IMR-90 (cell line): ENCODE results near the gene BRINP1. TPM values are rescaled to one million over a fixed set of nuclear protein-coding genes. Genes with fewer than 3 reads are reported as not detected.

ENCODE experiments used
- ATAC-seq: fragments of 200-7000 bp; cut with Tn5 transposase; 2 replicates; pipeline ENCODE4 v1.9.1; 2020; ENCODE audit warnings: low read depth, mild to moderate bottlenecking, moderate library complexity
- BruUV-seq: library from RNA; stranded (reverse); fragments of 400-500 nt; replicated peaks from 2 replicates; lab custom pipeline; 2021; lab: Mats Ljungman, UMichigan
- CTCF ChIA-PET: fragments of 300-600 bp; formaldehyde crosslinking; extraction: SDS; loops from one replicate; lab custom pipeline; 2021; ENCODE audit warnings: antibody characterized with exemption; lab: Yijun Ruan, JAX
- POLR2A ChIA-PET: fragments of 300-600 bp; sonication (Branson Sonifier 250); formaldehyde crosslinking; loops from one replicate; lab custom pipeline; 2022; ENCODE audit warnings: antibody characterized with exemption; ENCODE audit not compliant: unreplicated experiment; lab: Charles Lee
- DNase-seq: peaks from one replicate; pipeline ENCODE4 v3.0.0; 2013
- H2AFZ ChIP-seq: replicated peaks from 2 replicates; pipeline ENCODE3; 2013; ENCODE audit warnings: low read length, mild to moderate bottlenecking; ENCODE audit not compliant: poor library complexity
- H2AK5ac ChIP-seq: 2 replicates; pipeline ENCODE4 v1.6.1; 2013; ENCODE audit warnings: low read depth, low read length, inconsistent platforms
- H2AK9ac ChIP-seq: replicated peaks from 2 replicates; pipeline ENCODE3; 2013; ENCODE audit warnings: mild to moderate bottlenecking, low read depth, low read length, moderate library complexity; ENCODE audit not compliant: poor library complexity
- H2BK120ac ChIP-seq: 2 replicates; pipeline ENCODE4 v1.6.1; 2013; ENCODE audit warnings: low read depth, low read length, inconsistent platforms
- H2BK15ac ChIP-seq: 3 replicates; pipeline ENCODE4 v1.6.1; 2013; ENCODE audit warnings: low read depth, low read length, inconsistent platforms
- H2BK20ac ChIP-seq: 2 replicates; pipeline ENCODE4 v1.6.1; 2013; ENCODE audit warnings: low read depth, mild to moderate bottlenecking, inconsistent platforms, low read length, moderate library complexity
- H2BK5ac ChIP-seq: 2 replicates; pipeline ENCODE4 v1.6.1; 2013; ENCODE audit warnings: mild to moderate bottlenecking, low read depth, low read length, inconsistent platforms; ENCODE audit not compliant: poor library complexity, severe bottlenecking
- H3K14ac ChIP-seq: replicated peaks from 2 replicates; pipeline ENCODE4 v1.6.1; 2013; ENCODE audit warnings: low read depth, low read length, inconsistent platforms
- H3K18ac ChIP-seq: 2 replicates; pipeline ENCODE4 v1.6.1; 2013; ENCODE audit warnings: low read depth, low read length, control low read depth
- H3K23ac ChIP-seq: 2 replicates; pipeline ENCODE4 v1.6.1; 2013; ENCODE audit warnings: low read depth, low read length, inconsistent platforms
- H3K27ac ChIP-seq: 2 replicates; pipeline ENCODE4 v1.5.1; 2013; ENCODE audit warnings: mild to moderate bottlenecking, control low read depth, low read length; ENCODE audit not compliant: insufficient read depth
- H3K27me3 ChIP-seq: 2 replicates; pipeline ENCODE4 v1.6.1; 2013; ENCODE audit warnings: low read length; ENCODE audit not compliant: control insufficient read depth, insufficient read depth
- H3K36me3 ChIP-seq: 2 replicates; pipeline ENCODE4 v1.6.1; 2013; ENCODE audit warnings: low read length, mixed read lengths; ENCODE audit not compliant: control insufficient read depth, insufficient read depth
- H3K4ac ChIP-seq: 2 replicates; pipeline ENCODE4 v1.6.1; 2013; ENCODE audit warnings: low read depth, low read length, inconsistent platforms
- H3K4me1 ChIP-seq: 2 replicates; pipeline ENCODE4 v1.6.1; 2013; ENCODE audit warnings: low read length, mixed read lengths; ENCODE audit not compliant: control insufficient read depth, insufficient read depth
- H3K4me2 ChIP-seq: 2 replicates; pipeline ENCODE4 v1.6.1; 2013; ENCODE audit warnings: low read depth, mild to moderate bottlenecking, control low read depth, low read length, moderate library complexity
- H3K4me3 ChIP-seq: 2 replicates; pipeline ENCODE4 v1.5.1; 2013; ENCODE audit warnings: low read depth, mild to moderate bottlenecking, control low read depth, low read length, moderate library complexity; ENCODE audit not compliant: insufficient read depth
- H3K56ac ChIP-seq: 2 replicates; pipeline ENCODE4 v1.6.1; 2013; ENCODE audit warnings: low read length, inconsistent platforms; ENCODE audit not compliant: insufficient read depth; ENCODE audit errors: extremely low read depth
- H3K79me1 ChIP-seq, 2 experiments: 2 replicates each; pipeline ENCODE4 v1.6.1; 2013; ENCODE audit warnings: low read length in 2 of 2, inconsistent platforms in 1 of 2, low read depth in 1 of 2
- H3K9ac ChIP-seq: 2 replicates; pipeline ENCODE4 v1.6.1; 2013; ENCODE audit warnings: low read depth, low read length, control low read depth
- H3K9me1 ChIP-seq: 2 replicates; pipeline ENCODE4 v1.6.1; 2013; ENCODE audit warnings: low read length, inconsistent platforms; ENCODE audit not compliant: insufficient read depth
- H3K9me3 ChIP-seq: 2 replicates; pipeline ENCODE4 v1.6.1; 2013; ENCODE audit warnings: low read length; ENCODE audit not compliant: control insufficient read depth, insufficient read depth
- H4K20me1 ChIP-seq: 2 replicates; pipeline ENCODE4 v1.6.1; 2013; ENCODE audit warnings: low read length, inconsistent platforms; ENCODE audit not compliant: insufficient read depth
- H4K5ac ChIP-seq: 2 replicates; pipeline ENCODE4 v1.6.1; 2013; ENCODE audit warnings: mild to moderate bottlenecking, low read depth, low read length, control low read depth
- H4K8ac ChIP-seq, 2 experiments: 2 replicates each; pipeline ENCODE4 v1.6.1; 2013; ENCODE audit warnings: low read depth in 2 of 2, low read length in 2 of 2, control low read depth in 1 of 2, inconsistent platforms in 1 of 2
- H4K91ac ChIP-seq: 2 replicates; pipeline ENCODE4 v1.6.1; 2013; ENCODE audit warnings: low read depth, low read length, inconsistent platforms; ENCODE audit not compliant: insufficient read depth
- BHLHE40 ChIP-seq: fragments of 150-350 bp; IDR thresholded peaks from 2 replicates; pipeline ENCODE4 v1.6.1; 2016; ENCODE audit warnings: mild to moderate bottlenecking, low read depth, low read length
- CEBPB ChIP-seq: IDR thresholded peaks from 2 replicates; pipeline ENCODE4 v1.6.1; 2012; ENCODE audit warnings: low read depth, low read length, improper control_type of control experiment
- CHD1 ChIP-seq: IDR thresholded peaks from 2 replicates; pipeline ENCODE4 v1.6.1; 2012; ENCODE audit warnings: low read depth, low read length, improper control_type of control experiment
- CTCF ChIP-seq: conservative IDR thresholded peaks from 2 replicates; pipeline ENCODE4 v1.5.1; 2012; ENCODE audit warnings: mild to moderate bottlenecking, low read depth, low read length, improper control_type of control experiment
- ELK1 ChIP-seq: fragments of 150-350 bp; IDR thresholded peaks from 2 replicates; pipeline ENCODE4 v1.6.1; 2016; ENCODE audit warnings: low read depth, mild to moderate bottlenecking, low read length, moderate library complexity, borderline replicate concordance
- FOS ChIP-seq: fragments of 150-350 bp; IDR thresholded peaks from 2 replicates; pipeline ENCODE4 v1.6.1; 2016; ENCODE audit warnings: low read depth, low read length
- MAFK ChIP-seq: IDR thresholded peaks from 2 replicates; pipeline ENCODE4 v1.6.1; 2012; ENCODE audit warnings: low read depth, low read length, improper control_type of control experiment
- MAZ ChIP-seq: IDR thresholded peaks from 2 replicates; pipeline ENCODE4 v1.6.1; 2012; ENCODE audit warnings: low read depth, mild to moderate bottlenecking, low read length, improper control_type of control experiment, moderate library complexity, borderline replicate concordance
- NFE2L2 ChIP-seq: fragments of 150-350 bp; IDR thresholded peaks from 2 replicates; pipeline ENCODE4 v1.6.1; 2016; ENCODE audit warnings: low read depth, mild to moderate bottlenecking, low read length
- POLR2A ChIP-seq: IDR thresholded peaks from 2 replicates; pipeline ENCODE4 v1.6.1; 2012; ENCODE audit warnings: mild to moderate bottlenecking, low read depth, low read length
- RAD21 ChIP-seq: IDR thresholded peaks from 2 replicates; pipeline ENCODE4 v1.6.1; 2012; ENCODE audit warnings: low read length, improper control_type of control experiment
- RCOR1 ChIP-seq: IDR thresholded peaks from 2 replicates; pipeline ENCODE4 v1.6.1; 2012; ENCODE audit warnings: mild to moderate bottlenecking, low read length, improper control_type of control experiment; ENCODE audit not compliant: insufficient replicate concordance
- SMC3 ChIP-seq: fragments of 150-350 bp; IDR thresholded peaks from 2 replicates; pipeline ENCODE4 v1.6.1; 2016; ENCODE audit warnings: low read depth, mild to moderate bottlenecking, antibody characterized with exemption, low read length, moderate library complexity
- WGBS, 2 experiments: methylation state at CpG; one replicate each; pipeline versions ENCODE4 v1.1.5 to v1.1.7; 2013; ENCODE audit warnings: missing lambda C conversion rate in 2 of 2; ENCODE audit not compliant: insufficient read length in 1 of 2; ENCODE audit errors: extremely low coverage in 2 of 2; 5-methylcytosine and 5-hydroxymethylcytosine counted together
- dilution Hi-C: fragments of 300-500 bp; cut with HindIII; formaldehyde crosslinking; loops from one replicate; pipeline ENCODE4 v1.14.3; 2018; ENCODE audit warnings: low sequenced_read_pairs; ENCODE audit not compliant: unreplicated experiment
- in situ Hi-C: fragments of 300-500 bp; cut with MboI; formaldehyde crosslinking; loops from 3 replicates; pipeline ENCODE4 v1.14.3; 2019; ENCODE audit warnings: low sequenced_read_pairs, inconsistent platforms, mixed read lengths
- intact Hi-C: fragments of 100-400 bp; cut with micrococcal nuclease; formaldehyde crosslinking; loops from 2 replicates; pipeline ENCODE4 v1.10.0; 2022
- polyA plus RNA-seq, 3 experiments: library from polyadenylated mRNA; depleted of rRNA; stranded (reverse); fragments of >200 nt; gene quantifications; 2 replicates each; pipeline ENCODE4 v1.2.3, GENCODE V29; 2012; ENCODE audit warnings: low replicate concordance in 1 of 3
- total RNA-seq: library from RNA; depleted of rRNA; stranded (reverse); fragments of >200 nt; gene quantifications from 2 replicates; pipeline ENCODE4 v1.2.3, GENCODE V29; 2012

BRINP1 gene
- total and polyA plus RNA-seq, 2 of the 4 experiments (the other 2 are of a cell fraction): under 0.01 TPM; not detected in 1

GRCh38 chr9:119412399-119412798 lies 43.2 kb upstream of the BRINP1 start:
- no peak overlapping the region for H2BK120ac ChIP-seq
- DNase-seq: no peak
- H3K4me1 ChIP-seq: no peaks in the 10 kb centered on the region
- H3K14ac ChIP-seq: no peak overlapping the region
- no peak overlapping the region for H3K27ac ChIP-seq
- no peak overlapping the region for H3K4me3 ChIP-seq
- H2AFZ ChIP-seq: no peak overlapping the region
- intact Hi-C loops: no loop called here
- no TSS peak for BruUV-seq
- H3K18ac ChIP-seq: no peak overlapping the region
- no peak overlapping the region for H2BK15ac ChIP-seq
- in situ Hi-C loops: no loop called here
- no peak overlapping the region for H4K5ac ChIP-seq
- no peaks in the 10 kb centered on the region for H4K20me1 ChIP-seq
- no peaks in the 10 kb centered on the region for H3K9me1 ChIP-seq
- no peak for ATAC-seq
- no peak overlapping the region for H3K4me2 ChIP-seq
- dilution Hi-C loops: no loop called here
- CTCF ChIA-PET: no interaction called here
- H3K36me3 ChIP-seq: no peaks in the 10 kb centered on the region
- H3K4ac ChIP-seq: no peak overlapping the region
- no peak overlapping the region for H2AK5ac ChIP-seq
- H2BK5ac ChIP-seq: no peak overlapping the region
- TF ChIP-seq BHLHE40 (no peak), MAFK (no peak), RAD21 (no peak), SMC3 (no peak), MAZ (no peak), FOS (no peak), RCOR1 (no peak), CEBPB (no peak), POLR2A (no peak), CHD1 (no peak), NFE2L2 (no peak), ELK1 (no peak), CTCF (no peak)
- no peak overlapping the region for H4K8ac ChIP-seq
- H3K79me1 ChIP-seq: no peaks in the 10 kb centered on the region
- POLR2A ChIA-PET: no interaction called here
- no peak overlapping the region for H2BK20ac ChIP-seq
- peaks cover 16% of the 10 kb centered on the region for H3K9me3 ChIP-seq
- H3K27me3 ChIP-seq: no peaks in the 10 kb centered on the region
- no peak overlapping the region for H4K91ac ChIP-seq
- no peak overlapping the region for H3K23ac ChIP-seq
- no peak overlapping the region for H2AK9ac ChIP-seq
- no peak overlapping the region for H3K9ac ChIP-seq
- 33% methylated on average over 1 of the region's 4 CpGs; no CpG with 5 or more reads in 1 of the 2 experiments for WGBS, 2 experiments
- H3K56ac ChIP-seq: no peak overlapping the region
